ENCODE measurements around the gene CACNA1A.
"Not testable (repeated sequence)": the region's sequence is repeated elsewhere in the genome, so short reads cannot be mapped to it uniquely, and the experiment has no call there.

The CACNA1A gene

DNA sequence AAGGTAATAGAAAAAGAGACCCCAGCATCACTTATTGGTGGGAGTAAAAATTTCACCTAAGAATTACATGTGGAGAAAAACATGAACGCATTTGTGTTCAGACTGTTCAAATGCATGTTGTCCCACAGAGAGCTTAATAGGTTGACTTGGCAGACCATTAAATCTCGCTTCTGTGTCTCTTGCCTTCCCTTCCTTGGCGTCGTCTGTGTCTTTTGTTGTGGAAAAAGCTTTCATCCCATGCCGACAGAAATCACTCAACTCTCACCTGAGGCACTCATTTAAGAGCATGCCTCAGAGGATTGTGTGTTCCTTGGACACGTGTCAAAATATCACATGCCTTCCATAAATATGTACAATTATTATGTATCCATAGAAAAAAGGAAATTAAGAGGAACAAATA, 24.4 kb upstream of the CACNA1A start:
- H3K4me1 ChIP-seq (ENCODE audit: control insufficient read depth, insufficient read depth, low read length): no peaks in the 10 kb centered on the region
- no peak overlapping the region for H3K4me3 ChIP-seq (ENCODE audit: low read length)
- no peaks in the 10 kb centered on the region for H3K36me3 ChIP-seq (ENCODE audit: control insufficient read depth, insufficient read depth, low read length)
- H3K27me3 ChIP-seq (ENCODE audit: control insufficient read depth, insufficient read depth, low read length): no peaks in the 10 kb centered on the region
- no CpG with 5 or more reads among the region's 6 CpGs for WGBS (ENCODE audit: insufficient coverage, insufficient read length)
- no peaks in the 10 kb centered on the region for H3K9me3 ChIP-seq (ENCODE audit: control insufficient read depth, insufficient read depth, low read length)
- DNase-seq (ENCODE audit: low read depth, low spot score): no peak
- no peak overlapping the region for H3K27ac ChIP-seq (ENCODE audit: low read length)

DNA sequence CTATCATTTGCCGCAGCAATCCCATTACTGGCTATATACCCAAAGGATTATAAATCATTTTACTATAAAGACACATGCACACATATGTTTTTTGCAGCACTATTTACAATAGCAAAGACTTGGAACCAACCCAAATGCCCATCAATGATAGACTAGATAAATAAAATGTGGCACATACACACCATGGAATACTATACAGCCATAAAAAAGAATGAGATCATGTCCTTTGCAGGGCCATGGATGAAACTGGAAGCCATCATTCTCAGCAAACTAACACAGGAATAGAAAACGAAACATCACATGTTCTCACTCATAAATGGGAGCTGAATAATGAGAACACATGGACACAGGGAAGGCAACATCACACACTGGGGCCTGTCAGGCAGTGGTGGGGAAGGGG, 23.4 kb upstream of the CACNA1A start:
- not testable (repeated sequence) for H3K4me3 ChIP-seq (ENCODE audit: low read length); H3K4me1 ChIP-seq (ENCODE audit: control insufficient read depth, insufficient read depth, low read length); H3K9me3 ChIP-seq (ENCODE audit: control insufficient read depth, insufficient read depth, low read length); H3K27me3 ChIP-seq (ENCODE audit: control insufficient read depth, insufficient read depth, low read length); DNase-seq (ENCODE audit: low read depth, low spot score); H3K27ac ChIP-seq (ENCODE audit: low read length); H3K36me3 ChIP-seq (ENCODE audit: control insufficient read depth, insufficient read depth, low read length)
- no CpG with 5 or more reads among the region's 2 CpGs for WGBS (ENCODE audit: insufficient coverage, insufficient read length)

DNA sequence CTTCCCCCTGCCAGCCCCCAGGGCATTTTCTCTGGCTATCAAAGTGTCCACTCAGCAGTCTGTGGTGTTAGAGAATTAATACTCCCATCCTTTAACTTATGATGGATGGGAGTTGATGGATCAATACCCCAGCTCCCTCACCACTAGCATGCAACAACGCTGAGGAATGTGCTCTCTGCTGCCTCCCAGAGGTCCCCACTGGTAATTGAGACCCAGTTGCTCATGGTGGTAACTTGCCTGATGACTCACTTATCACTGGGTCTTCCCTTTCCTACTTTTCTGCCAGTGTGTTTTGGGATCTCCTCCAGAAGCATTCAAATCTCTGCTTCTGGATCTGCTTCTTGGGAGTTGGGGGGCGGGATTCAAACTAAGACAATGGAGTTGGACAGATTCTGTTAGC, 20.3 kb upstream of the CACNA1A start:
- H3K4me3 ChIP-seq (ENCODE audit: low read length): no peak overlapping the region
- DNase-seq (ENCODE audit: low read depth, low spot score): no peak
- no peak overlapping the region for H3K27ac ChIP-seq (ENCODE audit: low read length)
- H3K36me3 ChIP-seq (ENCODE audit: control insufficient read depth, insufficient read depth, low read length): no peaks in the 10 kb centered on the region
- H3K4me1 ChIP-seq (ENCODE audit: control insufficient read depth, insufficient read depth, low read length): no peaks in the 10 kb centered on the region; the same call in 1 of the 2 replicates
- WGBS (ENCODE audit: insufficient coverage, insufficient read length): no CpG with 5 or more reads among the region's 2 CpGs
- H3K9me3 ChIP-seq (ENCODE audit: control insufficient read depth, insufficient read depth, low read length): no peaks in the 10 kb centered on the region
- H3K27me3 ChIP-seq (ENCODE audit: control insufficient read depth, insufficient read depth, low read length): no peaks in the 10 kb centered on the region

DNA sequence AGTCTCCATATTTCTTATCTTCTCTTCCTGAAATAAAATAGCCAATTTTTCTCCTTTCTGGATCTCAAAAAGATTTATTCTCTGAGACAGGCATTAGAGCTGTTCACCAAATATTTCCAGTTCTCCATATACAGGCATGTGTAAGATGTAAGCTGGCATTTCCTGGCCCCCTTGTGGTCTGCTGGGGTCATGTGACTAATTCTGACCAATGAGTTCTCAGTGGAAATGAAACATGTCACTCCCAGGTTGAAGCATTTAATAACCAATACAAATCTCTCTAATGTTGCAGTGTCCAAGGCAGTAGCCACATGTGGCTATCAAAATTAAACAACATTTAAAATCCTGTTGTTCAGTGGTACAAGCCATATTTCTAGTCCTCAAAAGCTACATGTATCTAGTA, 14.8 kb upstream of the CACNA1A start:
- Histone ChIP-seq H3K4me3 (ENCODE audit: low read length) (no peak overlapping the region), H3K36me3 (ENCODE audit: control insufficient read depth, insufficient read depth, low read length) (no peaks in the 10 kb centered on the region)

DNA sequence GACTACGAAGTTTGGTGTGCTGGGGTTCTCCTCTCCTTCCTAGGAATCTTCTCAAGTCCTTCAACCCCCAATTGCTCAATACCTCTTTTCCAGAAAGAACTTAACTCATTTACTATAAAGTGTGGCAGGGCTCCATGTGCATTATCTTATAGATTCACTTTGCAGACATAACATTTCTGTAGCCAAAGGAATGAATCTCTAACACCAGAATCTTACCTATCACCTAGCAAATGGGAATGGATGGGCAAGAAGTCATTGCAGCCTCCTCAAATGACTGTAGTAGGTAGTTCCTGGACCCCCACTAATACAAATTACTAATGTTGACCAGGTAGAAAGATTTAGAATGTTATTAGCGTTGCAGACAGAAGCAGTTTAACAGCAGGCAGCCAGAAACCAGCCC, 5.7 kb upstream of the CACNA1A start:
- H3K27me3 ChIP-seq (ENCODE audit: control insufficient read depth, insufficient read depth, low read length): no peaks in the 10 kb centered on the region

More for the DNA sequence above, 14.8 kb upstream of the CACNA1A start:
- H3K27me3 ChIP-seq (ENCODE audit: control insufficient read depth, insufficient read depth, low read length): no peaks in the 10 kb centered on the region
- no peaks in the 10 kb centered on the region; the same call in 1 of the 2 replicates for H3K4me1 ChIP-seq (ENCODE audit: control insufficient read depth, insufficient read depth, low read length)
- no peaks in the 10 kb centered on the region for H3K9me3 ChIP-seq (ENCODE audit: control insufficient read depth, insufficient read depth, low read length)
- no peak overlapping the region for H3K27ac ChIP-seq (ENCODE audit: low read length)
- DNase-seq (ENCODE audit: low read depth, low spot score): no peak

DNA sequence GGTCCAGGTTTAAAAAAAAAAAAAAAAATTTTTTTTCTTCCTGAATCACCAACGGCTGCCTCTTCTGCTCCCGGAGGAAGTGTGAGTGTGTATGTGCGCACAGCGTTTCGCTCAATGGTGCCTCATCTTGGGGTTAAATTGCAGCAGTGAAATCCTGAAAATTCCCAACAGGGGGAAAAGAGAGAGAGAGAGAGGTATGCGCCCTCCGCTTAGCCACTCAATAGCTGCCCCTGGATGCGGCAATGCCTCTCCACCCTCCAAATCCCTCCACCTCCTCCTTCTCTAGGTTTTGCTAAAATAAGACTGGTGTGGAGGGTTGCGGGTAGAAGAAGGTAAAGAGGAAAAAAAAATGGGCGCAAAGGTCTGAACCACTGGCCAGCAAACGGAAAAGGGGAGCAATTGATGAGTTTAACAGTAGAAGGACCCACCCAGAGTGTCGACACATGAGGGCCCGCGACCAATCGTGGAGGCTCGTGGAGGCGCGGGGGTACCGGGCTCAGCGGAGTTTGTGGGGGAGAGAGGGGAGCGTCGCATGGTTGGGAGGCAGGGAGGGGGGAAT, 853 bp upstream of the CACNA1A start:
- peak overlapping the region; percentile 16; the same call in 1 of the 2 replicates for H3K4me3 ChIP-seq (ENCODE audit: low read length)
- no CpG with 5 or more reads among the region's 22 CpGs for WGBS (ENCODE audit: insufficient coverage, insufficient read length)
- no peaks in the 10 kb centered on the region for H3K36me3 ChIP-seq (ENCODE audit: control insufficient read depth, insufficient read depth, low read length)
- no peak overlapping the region for H3K27ac ChIP-seq (ENCODE audit: low read length)
- no peaks in the 10 kb centered on the region for H3K4me1 ChIP-seq (ENCODE audit: control insufficient read depth, insufficient read depth, low read length)
- H3K27me3 ChIP-seq (ENCODE audit: control insufficient read depth, insufficient read depth, low read length): no peaks in the 10 kb centered on the region
- H3K9me3 ChIP-seq (ENCODE audit: control insufficient read depth, insufficient read depth, low read length): no peaks in the 10 kb centered on the region
- DNase-seq (ENCODE audit: low read depth, low spot score): no peak

More for the DNA sequence above, 5.7 kb upstream of the CACNA1A start:
- Histone ChIP-seq H3K36me3 (ENCODE audit: control insufficient read depth, insufficient read depth, low read length) (no peaks in the 10 kb centered on the region), H3K4me1 (ENCODE audit: control insufficient read depth, insufficient read depth, low read length) (no peaks in the 10 kb centered on the region), H3K27ac (ENCODE audit: low read length) (no peak overlapping the region), H3K4me3 (ENCODE audit: low read length) (no peak overlapping the region), H3K9me3 (ENCODE audit: control insufficient read depth, insufficient read depth, low read length) (no peaks in the 10 kb centered on the region)
- no CpG with 5 or more reads among the region's 2 CpGs for WGBS (ENCODE audit: insufficient coverage, insufficient read length)
- DNase-seq (ENCODE audit: low read depth, low spot score): no peak

DNA sequence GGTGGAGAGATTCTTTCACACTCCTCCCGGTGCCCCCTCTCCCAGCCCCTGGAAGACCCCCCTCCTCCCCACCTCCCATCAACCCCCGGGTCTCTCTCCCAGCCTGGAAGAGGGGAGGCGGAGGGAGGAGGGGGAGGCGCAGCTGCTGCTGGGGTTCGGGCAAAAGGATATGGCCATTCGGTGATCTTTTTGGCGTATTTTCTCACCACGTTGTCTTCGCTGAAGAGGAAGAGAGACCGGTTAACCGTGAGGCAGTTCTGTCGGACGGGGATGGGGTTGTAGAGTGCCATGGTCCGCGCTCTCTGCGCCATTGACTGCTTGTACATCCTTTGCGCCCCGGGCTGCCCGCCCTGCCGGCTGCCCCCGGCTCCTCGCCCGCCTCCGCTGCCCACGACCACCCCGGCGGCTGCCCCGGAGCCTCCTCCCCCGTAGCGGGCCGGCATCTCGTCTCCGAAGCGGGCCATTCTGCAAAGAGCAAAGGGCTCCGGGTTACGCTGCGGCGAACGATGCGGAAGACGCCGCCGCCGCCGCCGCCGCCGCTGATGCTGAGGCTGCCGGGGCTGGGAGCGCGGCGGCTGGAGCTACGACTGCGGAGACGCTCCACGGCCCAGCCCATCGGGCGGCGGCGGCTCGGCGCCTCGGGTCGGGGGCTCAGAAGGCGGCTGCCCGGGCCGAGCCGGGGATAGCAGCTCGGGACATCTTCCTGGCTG, 363 bp downstream of the CACNA1A start:
- Histone ChIP-seq H3K27me3 (ENCODE audit: control insufficient read depth, insufficient read depth, low read length) (no peaks in the 10 kb centered on the region), H3K36me3 (ENCODE audit: control insufficient read depth, insufficient read depth, low read length) (no peaks in the 10 kb centered on the region), H3K9me3 (ENCODE audit: control insufficient read depth, insufficient read depth, low read length) (no peaks in the 10 kb centered on the region), H3K4me3 (ENCODE audit: low read length) (peak overlapping the region; percentile 80), H3K27ac (ENCODE audit: low read length) (no peak overlapping the region), H3K4me1 (ENCODE audit: control insufficient read depth, insufficient read depth, low read length) (no peaks in the 10 kb centered on the region)
- no peak for DNase-seq (ENCODE audit: low read depth, low spot score)
- no CpG with 5 or more reads among the region's 69 CpGs for WGBS (ENCODE audit: insufficient coverage, insufficient read length)

DNA sequence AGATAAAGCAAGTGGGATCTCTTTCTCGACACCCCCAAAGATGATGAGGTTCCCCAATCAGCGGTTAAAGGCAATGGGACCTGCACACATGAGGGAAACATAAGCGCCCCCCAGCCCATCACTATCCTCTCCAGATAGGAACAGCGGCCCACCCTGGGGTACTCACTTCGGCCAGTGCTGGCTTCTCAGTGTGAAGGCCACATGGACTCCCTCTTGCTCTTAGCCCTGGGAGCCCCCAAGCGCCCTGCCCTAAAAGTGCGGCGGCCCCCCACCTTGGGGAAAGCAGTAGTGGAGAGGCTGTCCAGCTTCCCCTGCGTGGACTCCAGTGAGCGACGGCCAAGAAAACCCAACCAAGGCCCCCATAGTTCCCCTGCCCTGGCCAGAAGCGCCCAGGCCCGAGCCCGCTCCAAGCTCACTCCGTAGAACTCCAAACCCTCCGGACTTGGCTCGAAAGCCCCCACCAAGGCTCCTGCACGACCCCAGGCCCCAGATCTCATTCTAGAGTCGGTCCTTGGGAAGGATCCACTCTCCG, 1.0 kb downstream of the CACNA1A start:
- Histone ChIP-seq H3K27ac (ENCODE audit: low read length) (no peak overlapping the region), H3K4me1 (ENCODE audit: control insufficient read depth, insufficient read depth, low read length) (no peaks in the 10 kb centered on the region), H3K36me3 (ENCODE audit: control insufficient read depth, insufficient read depth, low read length) (no peaks in the 10 kb centered on the region), H3K4me3 (ENCODE audit: low read length) (peak overlapping the region; percentile 80; the same call in 1 of the 2 replicates), H3K27me3 (ENCODE audit: control insufficient read depth, insufficient read depth, low read length) (no peaks in the 10 kb centered on the region), H3K9me3 (ENCODE audit: control insufficient read depth, insufficient read depth, low read length) (no peaks in the 10 kb centered on the region)
- no CpG with 5 or more reads among the region's 20 CpGs for WGBS (ENCODE audit: insufficient coverage, insufficient read length)
- no peak for DNase-seq (ENCODE audit: low read depth, low spot score)

DNA sequence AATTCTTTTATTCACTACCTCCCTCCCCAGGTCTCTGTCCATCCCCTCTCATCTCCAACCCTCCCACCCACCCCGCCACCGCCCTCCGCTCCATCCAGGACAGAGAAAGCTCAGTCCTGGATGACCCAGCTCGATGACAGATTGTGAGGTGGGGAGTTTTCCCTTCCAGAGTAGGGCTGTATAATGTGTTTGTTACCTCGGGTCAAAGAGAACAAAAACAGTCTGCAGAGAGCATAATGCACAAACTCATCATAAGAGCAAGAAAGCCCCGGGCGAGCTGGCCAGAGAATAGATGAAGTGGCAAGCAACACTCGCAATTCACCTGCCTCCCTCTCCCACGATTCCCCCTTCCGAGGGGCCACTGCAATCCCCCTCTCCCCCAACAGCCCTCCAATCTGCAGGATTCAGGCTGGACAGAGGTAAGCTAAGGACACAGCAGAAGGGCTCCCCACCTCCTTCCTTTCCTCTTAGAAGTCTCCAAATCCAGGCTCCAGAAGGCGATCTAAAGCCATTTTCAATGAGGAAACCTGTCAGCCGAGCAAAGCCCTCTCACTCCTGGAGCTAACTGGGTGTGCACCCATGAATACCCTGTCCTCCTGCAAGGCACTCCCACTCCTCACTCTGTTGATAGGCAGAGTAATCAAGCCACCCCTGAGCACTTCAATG, 2.6 kb downstream of the CACNA1A start:
- Histone ChIP-seq H3K36me3 (ENCODE audit: control insufficient read depth, insufficient read depth, low read length) (no peaks in the 10 kb centered on the region), H3K27ac (ENCODE audit: low read length) (no peak overlapping the region), H3K4me3 (ENCODE audit: low read length) (no peak overlapping the region), H3K4me1 (ENCODE audit: control insufficient read depth, insufficient read depth, low read length) (no peaks in the 10 kb centered on the region), H3K9me3 (ENCODE audit: control insufficient read depth, insufficient read depth, low read length) (no peaks in the 10 kb centered on the region), H3K27me3 (ENCODE audit: control insufficient read depth, insufficient read depth, low read length) (no peaks in the 10 kb centered on the region)
- no CpG with 5 or more reads among the region's 12 CpGs for WGBS (ENCODE audit: insufficient coverage, insufficient read length)
- DNase-seq (ENCODE audit: low read depth, low spot score): no peak

DNA sequence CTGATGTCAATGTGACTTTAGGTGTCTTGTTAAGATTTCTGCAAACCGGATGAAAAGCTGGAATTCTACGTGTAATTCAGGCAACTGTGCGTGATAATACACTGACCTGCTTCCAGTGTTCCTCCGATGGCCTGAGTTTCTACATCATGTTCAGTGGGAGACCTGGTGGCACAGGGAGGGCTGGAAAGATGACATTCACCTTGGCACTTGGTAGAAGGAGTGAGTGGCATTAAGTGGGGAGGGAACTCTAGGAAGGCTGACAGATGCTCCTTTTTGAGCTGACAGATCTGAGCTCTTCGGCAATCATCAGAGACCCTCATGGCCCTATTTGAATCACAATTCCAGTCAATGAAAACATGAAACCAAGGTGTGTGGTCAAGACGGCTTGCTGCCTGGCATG, 4.0 kb downstream of the CACNA1A start:
- Histone ChIP-seq H3K9me3 (ENCODE audit: control insufficient read depth, insufficient read depth, low read length) (no peaks in the 10 kb centered on the region), H3K36me3 (ENCODE audit: control insufficient read depth, insufficient read depth, low read length) (no peaks in the 10 kb centered on the region), H3K4me3 (ENCODE audit: low read length) (no peak overlapping the region), H3K27me3 (ENCODE audit: control insufficient read depth, insufficient read depth, low read length) (no peaks in the 10 kb centered on the region), H3K4me1 (ENCODE audit: control insufficient read depth, insufficient read depth, low read length) (no peaks in the 10 kb centered on the region), H3K27ac (ENCODE audit: low read length) (no peak overlapping the region)
- no CpG with 5 or more reads among the region's 6 CpGs for WGBS (ENCODE audit: insufficient coverage, insufficient read length)
- no peak for DNase-seq (ENCODE audit: low read depth, low spot score)

Measured in iPS DF 6.9 (cell line).